ENCODE results near the gene KIAA1671. TPM values are rescaled to one million over a fixed set of nuclear protein-coding genes. Genes with fewer than 3 reads are reported as not detected.

KIAA1671 gene
- total RNA-seq, 1 experiment from 2014 or later = 63.1 TPM

- Mint-ChIP-seq H3K9me3 (ENCODE audit: low read depth, unreplicated experiment) (no peaks in the 10 kb centered on the region), H3K27ac (ENCODE audit: unreplicated experiment) (no peak overlapping the region), H3K36me3 (ENCODE audit: insufficient read depth, unreplicated experiment) (peaks cover 11% of the 10 kb centered on the region), H3K4me1 (ENCODE audit: low read depth, unreplicated experiment) (peaks cover 39% of the 10 kb centered on the region), H3K27me3 (ENCODE audit: unreplicated experiment) (no peaks in the 10 kb centered on the region), H3K4me3 (ENCODE audit: low read depth, unreplicated experiment) (no peak overlapping the region)
- TF ChIP-seq CTCF (IDR thresholded peaks at IDR 0.05; ENCODE audit: unreplicated experiment) = no peak
- CTCF ChIA-PET = interaction anchor here (0.7 kb wide), 1 partner anchor 53 kb away, joined by 3 read pairs; no protein-coding TSS in a partner anchor
- no TSS peak for BruUV-seq (replicated peaks)
- intact Hi-C loops (cut with micrococcal nuclease; ENCODE audit: unreplicated experiment) = no loop called here
- DNase-seq = no peak
These were observed 4.6 kb upstream of the KIAA1671 start for GRCh38 chr22:24947881-24948280.

- no peak for DNase-seq
- peaks cover 39% of the 10 kb centered on the region for H3K4me1 Mint-ChIP-seq (ENCODE audit: low read depth, unreplicated experiment)
- H3K36me3 Mint-ChIP-seq (ENCODE audit: insufficient read depth, unreplicated experiment) = peaks cover 18% of the 10 kb centered on the region
- no peak for TF ChIP-seq CTCF (IDR thresholded peaks at IDR 0.05; ENCODE audit: unreplicated experiment)
- BruUV-seq (replicated peaks) = no TSS peak
- CTCF ChIA-PET = no interaction called here
- no peaks in the 10 kb centered on the region for H3K9me3 Mint-ChIP-seq (ENCODE audit: low read depth, unreplicated experiment)
- no peaks in the 10 kb centered on the region for H3K27me3 Mint-ChIP-seq (ENCODE audit: unreplicated experiment)
- H3K4me3 Mint-ChIP-seq (ENCODE audit: low read depth, unreplicated experiment) = no peak overlapping the region
- intact Hi-C loops (cut with micrococcal nuclease; ENCODE audit: unreplicated experiment) = no loop called here
- no peak overlapping the region for H3K27ac Mint-ChIP-seq (ENCODE audit: unreplicated experiment)
These were observed 3.9 kb upstream of the KIAA1671 start for GRCh38 chr22:24948356-24949202.

GRCh38 chr22:24950272-24950902 lies 2.1 kb upstream of the KIAA1671 start:
- peak; percentile 24 for DNase-seq
- no TSS peak for BruUV-seq (replicated peaks)
- Mint-ChIP-seq H3K4me1 (ENCODE audit: low read depth, unreplicated experiment) (peaks cover 39% of the 10 kb centered on the region), H3K9me3 (ENCODE audit: low read depth, unreplicated experiment) (no peaks in the 10 kb centered on the region), H3K36me3 (ENCODE audit: insufficient read depth, unreplicated experiment) (peaks cover 27% of the 10 kb centered on the region), H3K4me3 (ENCODE audit: low read depth, unreplicated experiment) (peak overlapping the region; percentile 54), H3K27ac (ENCODE audit: unreplicated experiment) (peak overlapping the region; percentile 32), H3K27me3 (ENCODE audit: unreplicated experiment) (no peaks in the 10 kb centered on the region)
- no peak for TF ChIP-seq CTCF (IDR thresholded peaks at IDR 0.05; ENCODE audit: unreplicated experiment)
- CTCF ChIA-PET = interaction anchor here (0.9 to 1.0 kb wide), 2 partner anchors 99 to 107 kb away, joined by 4 read pairs; no protein-coding TSS in a partner anchor
- intact Hi-C loops (cut with micrococcal nuclease; ENCODE audit: unreplicated experiment) = loop anchor here (5.0 kb wide), 1 partner anchor 77 kb away; no protein-coding TSS in a partner anchor

- CTCF ChIA-PET = interaction anchor here (0.6 to 2.1 kb wide), 3 partner anchors 17 to 309 kb away, joined by 3 to 5 read pairs (median 3); no protein-coding TSS in a partner anchor
- H3K27me3 Mint-ChIP-seq (ENCODE audit: unreplicated experiment) = no peaks in the 10 kb centered on the region
- H3K4me3 Mint-ChIP-seq (ENCODE audit: low read depth, unreplicated experiment) = peak overlapping the region; percentile 88
- TF ChIP-seq CTCF (IDR thresholded peaks at IDR 0.05; ENCODE audit: unreplicated experiment) = no peak
- H3K4me1 Mint-ChIP-seq (ENCODE audit: low read depth, unreplicated experiment) = peaks cover 40% of the 10 kb centered on the region
- no peaks in the 10 kb centered on the region for H3K9me3 Mint-ChIP-seq (ENCODE audit: low read depth, unreplicated experiment)
- peak overlapping the region; percentile 92 for H3K27ac Mint-ChIP-seq (ENCODE audit: unreplicated experiment)
- no TSS peak for BruUV-seq (replicated peaks)
- H3K36me3 Mint-ChIP-seq (ENCODE audit: insufficient read depth, unreplicated experiment) = peaks cover 27% of the 10 kb centered on the region
- DNase-seq = peak; percentile 76
- intact Hi-C loops (cut with micrococcal nuclease; ENCODE audit: unreplicated experiment) = loop anchor here (1.0 to 5.0 kb wide), 2 partner anchors 74 to 95 kb away; no protein-coding TSS in a partner anchor
These were observed 394 bp downstream of the KIAA1671 start for GRCh38 chr22:24952837-24953383.
